HEK293 (cell line): ENCODE measurements around the gene WDR18.

Experiments used
- EGR2 ChIP-seq: fragments of 450-650 bp; formaldehyde crosslinking; IDR thresholded peaks from 2 replicates; pipeline ENCODE4 v1.5.1; 2016; ENCODE audit warnings: low read depth, missing biosample characterization, missing genetic modification characterization
- ELK4 ChIP-seq: IDR thresholded peaks from 2 replicates; pipeline ENCODE4 v1.6.1; 2011; ENCODE audit warnings: mild to moderate bottlenecking, low read depth, low read length, borderline replicate concordance
- INSM2 ChIP-seq: fragments of 450-650 bp; formaldehyde crosslinking; IDR thresholded peaks from 2 replicates; pipeline ENCODE4 v1.5.1; 2016; ENCODE audit warnings: missing biosample characterization, missing genetic modification characterization
- KLF10 ChIP-seq: fragments of 450-650 bp; IDR thresholded peaks from 2 replicates; pipeline ENCODE4 v1.5.1; 2018; ENCODE audit warnings: missing biosample characterization, mild to moderate bottlenecking, missing genetic modification characterization
- SP2 ChIP-seq: fragments of 450-650 bp; formaldehyde crosslinking; IDR thresholded peaks from 2 replicates; pipeline ENCODE4 v1.5.1; 2016; ENCODE audit warnings: missing biosample characterization, missing genetic modification characterization
- YY2 ChIP-seq: fragments of 450-650 bp; formaldehyde crosslinking; IDR thresholded peaks from 2 replicates; pipeline ENCODE4 v1.5.1; 2016; ENCODE audit warnings: missing biosample characterization, missing genetic modification characterization
- ZBTB48 ChIP-seq: fragments of 450-650 bp; formaldehyde crosslinking; IDR thresholded peaks from 2 replicates; pipeline ENCODE4 v1.5.1; 2016; ENCODE audit warnings: missing biosample characterization, missing genetic modification characterization
- ZBTB7A ChIP-seq: fragments of 450-650 bp; formaldehyde crosslinking; IDR thresholded peaks from 2 replicates; pipeline ENCODE4 v1.5.1; 2016; ENCODE audit warnings: low read depth, missing biosample characterization, missing genetic modification characterization
- ZBTB8A ChIP-seq: fragments of 450-650 bp; formaldehyde crosslinking; IDR thresholded peaks from 2 replicates; pipeline ENCODE4 v1.5.1; 2016; ENCODE audit warnings: missing biosample characterization, missing genetic modification characterization
- ZIC2 ChIP-seq: fragments of 450-650 bp; formaldehyde crosslinking; IDR thresholded peaks from 2 replicates; pipeline ENCODE4 v1.5.1; 2016; ENCODE audit warnings: missing biosample characterization, missing genetic modification characterization
- ZNF2 ChIP-seq: fragments of 450-650 bp; formaldehyde crosslinking; IDR thresholded peaks from 2 replicates; pipeline ENCODE4 v1.5.1; 2016; ENCODE audit warnings: missing biosample characterization, missing genetic modification characterization
- ZNF211 ChIP-seq: fragments of 450-650 bp; formaldehyde crosslinking; IDR thresholded peaks from 2 replicates; pipeline ENCODE4 v1.5.1; 2016; ENCODE audit warnings: low read depth, missing biosample characterization, missing genetic modification characterization
- ZNF248 ChIP-seq: fragments of 450-650 bp; formaldehyde crosslinking; IDR thresholded peaks from 2 replicates; pipeline ENCODE4 v1.5.1; 2017; ENCODE audit warnings: missing biosample characterization, missing genetic modification characterization
- ZNF354C ChIP-seq: fragments of 450-650 bp; formaldehyde crosslinking; IDR thresholded peaks from 2 replicates; pipeline ENCODE4 v1.5.1; 2016; ENCODE audit warnings: missing biosample characterization, missing genetic modification characterization, low read depth, borderline replicate concordance
- ZNF391 ChIP-seq: fragments of 450-650 bp; formaldehyde crosslinking; IDR thresholded peaks from 2 replicates; pipeline ENCODE4 v1.5.1; 2016; ENCODE audit warnings: low read depth, missing biosample characterization, missing genetic modification characterization, borderline replicate concordance
- ZNF473 ChIP-seq: fragments of 450-650 bp; formaldehyde crosslinking; IDR thresholded peaks from 2 replicates; pipeline ENCODE4 v1.5.1; 2017; ENCODE audit warnings: missing biosample characterization, missing genetic modification characterization
- ZNF624 ChIP-seq: fragments of 450-650 bp; formaldehyde crosslinking; IDR thresholded peaks from 2 replicates; pipeline ENCODE4 v1.5.1; 2017; ENCODE audit warnings: missing biosample characterization, missing genetic modification characterization
- ZNF664 ChIP-seq: fragments of 450-650 bp; formaldehyde crosslinking; IDR thresholded peaks from 2 replicates; pipeline ENCODE4 v1.5.1; 2016; ENCODE audit warnings: missing biosample characterization, missing genetic modification characterization
- ZNF677 ChIP-seq: fragments of 450-650 bp; IDR thresholded peaks from 2 replicates; pipeline ENCODE4 v1.5.0; 2018; ENCODE audit warnings: missing biosample characterization, mild to moderate bottlenecking, missing genetic modification characterization, moderate library complexity
- ZNF776 ChIP-seq: fragments of 450-650 bp; formaldehyde crosslinking; IDR thresholded peaks from 2 replicates; pipeline ENCODE4 v1.5.0; 2017; ENCODE audit warnings: missing biosample characterization, missing genetic modification characterization, borderline replicate concordance
- ZNF785 ChIP-seq: fragments of 450-650 bp; formaldehyde crosslinking; IDR thresholded peaks from 2 replicates; pipeline ENCODE4 v1.5.1; 2016; ENCODE audit warnings: missing biosample characterization, missing genetic modification characterization
- ZSCAN23 ChIP-seq: fragments of 450-650 bp; formaldehyde crosslinking; IDR thresholded peaks from 2 replicates; pipeline ENCODE4 v1.5.1; 2016; ENCODE audit warnings: missing biosample characterization, missing genetic modification characterization
- TF ChIP-seq, protein P1 (sequence below): fragments of 450-650 bp; formaldehyde crosslinking; IDR thresholded peaks from 2 replicates; pipeline ENCODE4 v1.5.1; 2016; ENCODE audit warnings: missing biosample characterization, missing genetic modification characterization
- TF ChIP-seq, protein P2 (sequence below): fragments of 450-650 bp; formaldehyde crosslinking; IDR thresholded peaks from 2 replicates; pipeline ENCODE4 v1.5.1; 2017; ENCODE audit warnings: missing biosample characterization, mild to moderate bottlenecking, missing genetic modification characterization, moderate library complexity
- TF ChIP-seq, protein P3 (sequence below): fragments of 450-650 bp; formaldehyde crosslinking; IDR thresholded peaks from 2 replicates; pipeline ENCODE4 v1.5.1; 2016; ENCODE audit warnings: missing biosample characterization, missing genetic modification characterization
- TF ChIP-seq, protein P4 (sequence below): fragments of 450-650 bp; formaldehyde crosslinking; IDR thresholded peaks from 2 replicates; pipeline ENCODE4 v1.5.1; 2016; ENCODE audit warnings: missing biosample characterization, missing genetic modification characterization
- TF ChIP-seq, protein P5 (sequence below): fragments of 450-650 bp; formaldehyde crosslinking; IDR thresholded peaks from 2 replicates; pipeline ENCODE4 v1.5.1; 2016; ENCODE audit warnings: missing biosample characterization, missing genetic modification characterization

The WDR18 gene

GRCh38 chr19:954672-955494 is 29.3 kb upstream of the WDR18 start (continued):
- TF ChIP-seq, protein P1, sequence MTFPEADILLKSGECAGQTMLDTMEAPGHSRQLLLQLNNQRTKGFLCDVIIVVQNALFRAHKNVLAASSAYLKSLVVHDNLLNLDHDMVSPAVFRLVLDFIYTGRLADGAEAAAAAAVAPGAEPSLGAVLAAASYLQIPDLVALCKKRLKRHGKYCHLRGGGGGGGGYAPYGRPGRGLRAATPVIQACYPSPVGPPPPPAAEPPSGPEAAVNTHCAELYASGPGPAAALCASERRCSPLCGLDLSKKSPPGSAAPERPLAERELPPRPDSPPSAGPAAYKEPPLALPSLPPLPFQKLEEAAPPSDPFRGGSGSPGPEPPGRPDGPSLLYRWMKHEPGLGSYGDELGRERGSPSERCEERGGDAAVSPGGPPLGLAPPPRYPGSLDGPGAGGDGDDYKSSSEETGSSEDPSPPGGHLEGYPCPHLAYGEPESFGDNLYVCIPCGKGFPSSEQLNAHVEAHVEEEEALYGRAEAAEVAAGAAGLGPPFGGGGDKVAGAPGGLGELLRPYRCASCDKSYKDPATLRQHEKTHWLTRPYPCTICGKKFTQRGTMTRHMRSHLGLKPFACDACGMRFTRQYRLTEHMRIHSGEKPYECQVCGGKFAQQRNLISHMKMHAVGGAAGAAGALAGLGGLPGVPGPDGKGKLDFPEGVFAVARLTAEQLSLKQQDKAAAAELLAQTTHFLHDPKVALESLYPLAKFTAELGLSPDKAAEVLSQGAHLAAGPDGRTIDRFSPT (tag by site-specific recombination): no peak
- TF ChIP-seq ZNF677 (no peak), ELK4 (no peak), ZNF248 (tag by site-specific recombination) (no peak), ZSCAN23 (tag by site-specific recombination) (no peak), ZNF624 (tag by site-specific recombination) (no peak), ZBTB7A (no peak), ZNF391 (tag by site-specific recombination) (no peak), SP2 (tag by site-specific recombination) (peak; percentile 42; the same call in 1 of the 2 replicates), ZNF2 (tag by site-specific recombination) (no peak), ZIC2 (no peak), ZNF211 (tag by site-specific recombination) (no peak), INSM2 (no peak), ZBTB8A (peak; percentile 53), KLF10 (tag by site-specific recombination) (peak; percentile 59; the same call in 1 of the 2 replicates), ZNF473 (no peak), ZNF776 (tag by site-specific recombination) (no peak), ZNF354C (tag by site-specific recombination) (no peak), EGR2 (peak; percentile 79), ZNF664 (tag by site-specific recombination) (no peak), ZBTB48 (tag by site-specific recombination) (no peak), YY2 (tag by site-specific recombination) (no peak), ZNF785 (no peak)
- TF ChIP-seq, protein P2, sequence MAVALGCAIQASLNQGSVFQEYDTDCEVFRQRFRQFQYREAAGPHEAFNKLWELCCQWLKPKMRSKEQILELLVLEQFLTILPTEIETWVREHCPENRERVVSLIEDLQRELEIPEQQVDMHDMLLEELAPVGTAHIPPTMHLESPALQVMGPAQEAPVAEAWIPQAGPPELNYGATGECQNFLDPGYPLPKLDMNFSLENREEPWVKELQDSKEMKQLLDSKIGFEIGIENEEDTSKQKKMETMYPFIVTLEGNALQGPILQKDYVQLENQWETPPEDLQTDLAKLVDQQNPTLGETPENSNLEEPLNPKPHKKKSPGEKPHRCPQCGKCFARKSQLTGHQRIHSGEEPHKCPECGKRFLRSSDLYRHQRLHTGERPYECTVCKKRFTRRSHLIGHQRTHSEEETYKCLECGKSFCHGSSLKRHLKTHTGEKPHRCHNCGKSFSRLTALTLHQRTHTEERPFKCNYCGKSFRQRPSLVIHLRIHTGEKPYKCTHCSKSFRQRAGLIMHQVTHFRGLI (tag by site-specific recombination): no peak
- TF ChIP-seq, protein P3, sequence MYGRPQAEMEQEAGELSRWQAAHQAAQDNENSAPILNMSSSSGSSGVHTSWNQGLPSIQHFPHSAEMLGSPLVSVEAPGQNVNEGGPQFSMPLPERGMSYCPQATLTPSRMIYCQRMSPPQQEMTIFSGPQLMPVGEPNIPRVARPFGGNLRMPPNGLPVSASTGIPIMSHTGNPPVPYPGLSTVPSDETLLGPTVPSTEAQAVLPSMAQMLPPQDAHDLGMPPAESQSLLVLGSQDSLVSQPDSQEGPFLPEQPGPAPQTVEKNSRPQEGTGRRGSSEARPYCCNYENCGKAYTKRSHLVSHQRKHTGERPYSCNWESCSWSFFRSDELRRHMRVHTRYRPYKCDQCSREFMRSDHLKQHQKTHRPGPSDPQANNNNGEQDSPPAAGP (tag by site-specific recombination): 0 out of 2 replicates have a peak, but pooled peaks have one; percentile 24
- TF ChIP-seq, protein P4, sequence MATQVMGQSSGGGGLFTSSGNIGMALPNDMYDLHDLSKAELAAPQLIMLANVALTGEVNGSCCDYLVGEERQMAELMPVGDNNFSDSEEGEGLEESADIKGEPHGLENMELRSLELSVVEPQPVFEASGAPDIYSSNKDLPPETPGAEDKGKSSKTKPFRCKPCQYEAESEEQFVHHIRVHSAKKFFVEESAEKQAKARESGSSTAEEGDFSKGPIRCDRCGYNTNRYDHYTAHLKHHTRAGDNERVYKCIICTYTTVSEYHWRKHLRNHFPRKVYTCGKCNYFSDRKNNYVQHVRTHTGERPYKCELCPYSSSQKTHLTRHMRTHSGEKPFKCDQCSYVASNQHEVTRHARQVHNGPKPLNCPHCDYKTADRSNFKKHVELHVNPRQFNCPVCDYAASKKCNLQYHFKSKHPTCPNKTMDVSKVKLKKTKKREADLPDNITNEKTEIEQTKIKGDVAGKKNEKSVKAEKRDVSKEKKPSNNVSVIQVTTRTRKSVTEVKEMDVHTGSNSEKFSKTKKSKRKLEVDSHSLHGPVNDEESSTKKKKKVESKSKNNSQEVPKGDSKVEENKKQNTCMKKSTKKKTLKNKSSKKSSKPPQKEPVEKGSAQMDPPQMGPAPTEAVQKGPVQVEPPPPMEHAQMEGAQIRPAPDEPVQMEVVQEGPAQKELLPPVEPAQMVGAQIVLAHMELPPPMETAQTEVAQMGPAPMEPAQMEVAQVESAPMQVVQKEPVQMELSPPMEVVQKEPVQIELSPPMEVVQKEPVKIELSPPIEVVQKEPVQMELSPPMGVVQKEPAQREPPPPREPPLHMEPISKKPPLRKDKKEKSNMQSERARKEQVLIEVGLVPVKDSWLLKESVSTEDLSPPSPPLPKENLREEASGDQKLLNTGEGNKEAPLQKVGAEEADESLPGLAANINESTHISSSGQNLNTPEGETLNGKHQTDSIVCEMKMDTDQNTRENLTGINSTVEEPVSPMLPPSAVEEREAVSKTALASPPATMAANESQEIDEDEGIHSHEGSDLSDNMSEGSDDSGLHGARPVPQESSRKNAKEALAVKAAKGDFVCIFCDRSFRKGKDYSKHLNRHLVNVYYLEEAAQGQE (tag by site-specific recombination): no peak
- TF ChIP-seq, protein P5, sequence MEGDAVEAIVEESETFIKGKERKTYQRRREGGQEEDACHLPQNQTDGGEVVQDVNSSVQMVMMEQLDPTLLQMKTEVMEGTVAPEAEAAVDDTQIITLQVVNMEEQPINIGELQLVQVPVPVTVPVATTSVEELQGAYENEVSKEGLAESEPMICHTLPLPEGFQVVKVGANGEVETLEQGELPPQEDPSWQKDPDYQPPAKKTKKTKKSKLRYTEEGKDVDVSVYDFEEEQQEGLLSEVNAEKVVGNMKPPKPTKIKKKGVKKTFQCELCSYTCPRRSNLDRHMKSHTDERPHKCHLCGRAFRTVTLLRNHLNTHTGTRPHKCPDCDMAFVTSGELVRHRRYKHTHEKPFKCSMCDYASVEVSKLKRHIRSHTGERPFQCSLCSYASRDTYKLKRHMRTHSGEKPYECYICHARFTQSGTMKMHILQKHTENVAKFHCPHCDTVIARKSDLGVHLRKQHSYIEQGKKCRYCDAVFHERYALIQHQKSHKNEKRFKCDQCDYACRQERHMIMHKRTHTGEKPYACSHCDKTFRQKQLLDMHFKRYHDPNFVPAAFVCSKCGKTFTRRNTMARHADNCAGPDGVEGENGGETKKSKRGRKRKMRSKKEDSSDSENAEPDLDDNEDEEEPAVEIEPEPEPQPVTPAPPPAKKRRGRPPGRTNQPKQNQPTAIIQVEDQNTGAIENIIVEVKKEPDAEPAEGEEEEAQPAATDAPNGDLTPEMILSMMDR (tag by site-specific recombination): no peak
